K562 (cell line): ENCODE results near the gene ACOT9. TPM values are rescaled to one million over a fixed set of nuclear protein-coding genes. Genes with fewer than 3 reads are reported as not detected.
A peak's percentile ranks its signal among the peaks of the same experiment; 100 is the strongest.

Experiments used
- DIDO1 ChIP-seq: fragments of 450-650 bp; IDR thresholded peaks from 2 replicates; pipeline ENCODE4 v1.6.1; 2016; ENCODE audit warnings: low read depth, missing biosample characterization, missing genetic modification characterization
- HNRNPK ChIP-seq: fragments of 200-400 bp; formaldehyde crosslinking; IDR thresholded peaks from one replicate; pipeline ENCODE4 v1.6.1; 2018; ENCODE audit warnings: mild to moderate bottlenecking, low read depth, low read length; ENCODE audit not compliant: poor library complexity, severe bottlenecking
- KDM1A ChIP-seq, 2 experiments: fragments of 450-650 bp; IDR thresholded peaks; 2 replicates each; pipeline ENCODE4 v1.6.1; 2016; ENCODE audit warnings: mild to moderate bottlenecking in 2 of 2
- MIER1 ChIP-seq: fragments of 450-650 bp; IDR thresholded peaks from 2 replicates; pipeline ENCODE4 v1.6.1; 2016; ENCODE audit warnings: antibody characterized with exemption, mild to moderate bottlenecking, low read depth
- SNIP1 ChIP-seq: fragments of 450-650 bp; IDR thresholded peaks from 2 replicates; pipeline ENCODE4 v1.7.1; 2017; ENCODE audit warnings: low read depth, mild to moderate bottlenecking
- polyA plus RNA-seq, 8 experiments: library from polyadenylated mRNA; depleted of rRNA in 4 of 8; stranded (reverse) in 5 of 8; unstranded in 3 of 8; fragments of >200 nt; fragmentation: Nextera tagmentation in 2 of 8; fragmentation: Illumina TruSeq in 1 of 8; extraction: Ambion mirVana in 2 of 8; extraction: Trizol in 1 of 8; gene quantifications; 2 replicates each; pipeline versions ENCODE4 v1.2.1 to v1.2.3, GENCODE V29; 2011 to 2014; ENCODE audit warnings: inconsistent platforms in 1 of 8, missing spikeins in 1 of 8
- total RNA-seq, 7 experiments: library from RNA; depleted of rRNA in 6 of 7; stranded (reverse); fragments of >200 nt in 6 of 7; fragmentation: Illumina TruSeq in 2 of 7; extraction: Trizol in 2 of 7; gene quantifications; 2 replicates each; pipeline versions ENCODE4 v1.2.1 to v1.2.3, GENCODE V29; 2011 to 2021; ENCODE audit warnings: low replicate concordance in 1 of 7
- TF ChIP-seq, protein P1 (sequence below): sonication (generic); formaldehyde crosslinking; IDR thresholded peaks from 2 replicates; pipeline ENCODE4 v1.8.1; 2023; ENCODE audit warnings: missing genetic modification reagents, mild to moderate bottlenecking, borderline replicate concordance
- TF ChIP-seq, protein P2 (sequence below): fragments of 450-650 bp; conservative IDR thresholded peaks from 2 replicates; pipeline ENCODE4 v1.6.1; 2016; ENCODE audit warnings: missing genetic modification characterization, low read depth, mild to moderate bottlenecking, control low read depth, missing compliant biosample characterization
- TF ChIP-seq, protein P3 (sequence below): fragments of 450-650 bp; formaldehyde crosslinking; conservative IDR thresholded peaks from 2 replicates; pipeline ENCODE4 v1.4.0; 2022; ENCODE audit warnings: mild to moderate bottlenecking, missing genetic modification characterization
- TF ChIP-seq, protein P4 (sequence below), 2 experiments: fragments of 450-650 bp in 1 of 2; IDR thresholded peaks; 2 replicates each; pipeline ENCODE4 v1.6.1; 2011 to 2017; ENCODE audit warnings: low read depth in 2 of 2, antibody characterized with exemption in 1 of 2, borderline replicate concordance in 1 of 2, low read length in 1 of 2, mild to moderate bottlenecking in 1 of 2, mixed read lengths in 1 of 2; ENCODE audit not compliant: control insufficient read depth in 1 of 2
- TF ChIP-seq, protein P5 (sequence below), 2 experiments: fragments of 150-350 bp in 1 of 2; IDR thresholded peaks; 2 replicates each; pipeline ENCODE4 v1.6.1; 2012 to 2016; ENCODE audit warnings: low read depth in 2 of 2, low read length in 2 of 2, mild to moderate bottlenecking in 1 of 2, moderate library complexity in 1 of 2

ACOT9 gene
- total and polyA plus RNA-seq, 9 of the 15 experiments (the other 6 are each of a cell fraction or from before 2014, with no cell fraction given), result 31.2 to 80.9 (median 45.3) TPM

DNA sequence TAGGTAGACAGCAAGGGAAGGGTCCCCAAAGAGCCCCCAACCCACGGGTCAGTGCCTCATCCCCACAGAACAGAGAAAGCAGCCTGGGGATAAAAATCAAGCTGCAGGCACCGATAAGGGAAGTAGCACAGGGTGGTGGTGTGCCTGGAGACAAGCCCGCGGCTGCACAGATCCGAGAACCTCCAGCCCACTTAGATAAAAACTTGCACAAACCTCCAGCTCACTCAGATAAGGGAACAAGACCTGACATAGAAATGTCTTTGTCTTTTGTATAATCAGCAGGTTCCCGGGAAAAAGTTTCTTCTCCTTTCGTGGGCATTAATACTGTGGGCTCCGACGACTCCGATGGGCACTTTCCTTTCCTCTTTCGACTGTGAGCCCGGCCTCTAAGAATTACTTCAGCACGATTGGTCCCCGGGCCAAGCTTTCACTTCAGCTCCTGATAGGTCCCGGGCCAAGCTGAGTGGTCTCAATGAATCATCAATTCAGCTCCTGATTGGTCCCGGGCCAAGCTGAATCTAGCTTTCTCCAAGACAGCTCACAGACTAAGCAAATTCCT lies 43.4 kb downstream of the ACOT9 start (continued):
- TF ChIP-seq MIER1 (no peak), DIDO1 (no peak), HNRNPK (no peak), SNIP1 (no peak), KDM1A (IDR thresholded peaks at IDR 0.05) (peak in 1 of 2 experiments; percentile 60; a peak in 2 of 4 replicates)
- TF ChIP-seq, protein P1, sequence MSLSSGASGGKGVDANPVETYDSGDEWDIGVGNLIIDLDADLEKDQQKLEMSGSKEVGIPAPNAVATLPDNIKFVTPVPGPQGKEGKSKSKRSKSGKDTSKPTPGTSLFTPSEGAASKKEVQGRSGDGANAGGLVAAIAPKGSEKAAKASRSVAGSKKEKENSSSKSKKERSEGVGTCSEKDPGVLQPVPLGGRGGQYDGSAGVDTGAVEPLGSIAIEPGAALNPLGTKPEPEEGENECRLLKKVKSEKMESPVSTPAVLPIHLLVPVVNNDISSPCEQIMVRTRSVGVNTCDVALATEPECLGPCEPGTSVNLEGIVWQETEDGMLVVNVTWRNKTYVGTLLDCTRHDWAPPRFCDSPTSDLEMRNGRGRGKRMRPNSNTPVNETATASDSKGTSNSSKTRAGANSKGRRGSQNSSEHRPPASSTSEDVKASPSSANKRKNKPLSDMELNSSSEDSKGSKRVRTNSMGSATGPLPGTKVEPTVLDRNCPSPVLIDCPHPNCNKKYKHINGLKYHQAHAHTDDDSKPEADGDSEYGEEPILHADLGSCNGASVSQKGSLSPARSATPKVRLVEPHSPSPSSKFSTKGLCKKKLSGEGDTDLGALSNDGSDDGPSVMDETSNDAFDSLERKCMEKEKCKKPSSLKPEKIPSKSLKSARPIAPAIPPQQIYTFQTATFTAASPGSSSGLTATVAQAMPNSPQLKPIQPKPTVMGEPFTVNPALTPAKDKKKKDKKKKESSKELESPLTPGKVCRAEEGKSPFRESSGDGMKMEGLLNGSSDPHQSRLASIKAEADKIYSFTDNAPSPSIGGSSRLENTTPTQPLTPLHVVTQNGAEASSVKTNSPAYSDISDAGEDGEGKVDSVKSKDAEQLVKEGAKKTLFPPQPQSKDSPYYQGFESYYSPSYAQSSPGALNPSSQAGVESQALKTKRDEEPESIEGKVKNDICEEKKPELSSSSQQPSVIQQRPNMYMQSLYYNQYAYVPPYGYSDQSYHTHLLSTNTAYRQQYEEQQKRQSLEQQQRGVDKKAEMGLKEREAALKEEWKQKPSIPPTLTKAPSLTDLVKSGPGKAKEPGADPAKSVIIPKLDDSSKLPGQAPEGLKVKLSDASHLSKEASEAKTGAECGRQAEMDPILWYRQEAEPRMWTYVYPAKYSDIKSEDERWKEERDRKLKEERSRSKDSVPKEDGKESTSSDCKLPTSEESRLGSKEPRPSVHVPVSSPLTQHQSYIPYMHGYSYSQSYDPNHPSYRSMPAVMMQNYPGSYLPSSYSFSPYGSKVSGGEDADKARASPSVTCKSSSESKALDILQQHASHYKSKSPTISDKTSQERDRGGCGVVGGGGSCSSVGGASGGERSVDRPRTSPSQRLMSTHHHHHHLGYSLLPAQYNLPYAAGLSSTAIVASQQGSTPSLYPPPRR (CRISPR knock-in tag), result no peak
- TF ChIP-seq, protein P2, sequence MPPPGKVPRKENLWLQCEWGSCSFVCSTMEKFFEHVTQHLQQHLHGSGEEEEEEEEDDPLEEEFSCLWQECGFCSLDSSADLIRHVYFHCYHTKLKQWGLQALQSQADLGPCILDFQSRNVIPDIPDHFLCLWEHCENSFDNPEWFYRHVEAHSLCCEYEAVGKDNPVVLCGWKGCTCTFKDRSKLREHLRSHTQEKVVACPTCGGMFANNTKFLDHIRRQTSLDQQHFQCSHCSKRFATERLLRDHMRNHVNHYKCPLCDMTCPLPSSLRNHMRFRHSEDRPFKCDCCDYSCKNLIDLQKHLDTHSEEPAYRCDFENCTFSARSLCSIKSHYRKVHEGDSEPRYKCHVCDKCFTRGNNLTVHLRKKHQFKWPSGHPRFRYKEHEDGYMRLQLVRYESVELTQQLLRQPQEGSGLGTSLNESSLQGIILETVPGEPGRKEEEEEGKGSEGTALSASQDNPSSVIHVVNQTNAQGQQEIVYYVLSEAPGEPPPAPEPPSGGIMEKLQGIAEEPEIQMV, result no peak
- TF ChIP-seq, protein P3, sequence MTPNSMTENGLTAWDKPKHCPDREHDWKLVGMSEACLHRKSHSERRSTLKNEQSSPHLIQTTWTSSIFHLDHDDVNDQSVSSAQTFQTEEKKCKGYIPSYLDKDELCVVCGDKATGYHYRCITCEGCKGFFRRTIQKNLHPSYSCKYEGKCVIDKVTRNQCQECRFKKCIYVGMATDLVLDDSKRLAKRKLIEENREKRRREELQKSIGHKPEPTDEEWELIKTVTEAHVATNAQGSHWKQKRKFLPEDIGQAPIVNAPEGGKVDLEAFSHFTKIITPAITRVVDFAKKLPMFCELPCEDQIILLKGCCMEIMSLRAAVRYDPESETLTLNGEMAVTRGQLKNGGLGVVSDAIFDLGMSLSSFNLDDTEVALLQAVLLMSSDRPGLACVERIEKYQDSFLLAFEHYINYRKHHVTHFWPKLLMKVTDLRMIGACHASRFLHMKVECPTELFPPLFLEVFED, result no peak
- TF ChIP-seq, protein P4, sequence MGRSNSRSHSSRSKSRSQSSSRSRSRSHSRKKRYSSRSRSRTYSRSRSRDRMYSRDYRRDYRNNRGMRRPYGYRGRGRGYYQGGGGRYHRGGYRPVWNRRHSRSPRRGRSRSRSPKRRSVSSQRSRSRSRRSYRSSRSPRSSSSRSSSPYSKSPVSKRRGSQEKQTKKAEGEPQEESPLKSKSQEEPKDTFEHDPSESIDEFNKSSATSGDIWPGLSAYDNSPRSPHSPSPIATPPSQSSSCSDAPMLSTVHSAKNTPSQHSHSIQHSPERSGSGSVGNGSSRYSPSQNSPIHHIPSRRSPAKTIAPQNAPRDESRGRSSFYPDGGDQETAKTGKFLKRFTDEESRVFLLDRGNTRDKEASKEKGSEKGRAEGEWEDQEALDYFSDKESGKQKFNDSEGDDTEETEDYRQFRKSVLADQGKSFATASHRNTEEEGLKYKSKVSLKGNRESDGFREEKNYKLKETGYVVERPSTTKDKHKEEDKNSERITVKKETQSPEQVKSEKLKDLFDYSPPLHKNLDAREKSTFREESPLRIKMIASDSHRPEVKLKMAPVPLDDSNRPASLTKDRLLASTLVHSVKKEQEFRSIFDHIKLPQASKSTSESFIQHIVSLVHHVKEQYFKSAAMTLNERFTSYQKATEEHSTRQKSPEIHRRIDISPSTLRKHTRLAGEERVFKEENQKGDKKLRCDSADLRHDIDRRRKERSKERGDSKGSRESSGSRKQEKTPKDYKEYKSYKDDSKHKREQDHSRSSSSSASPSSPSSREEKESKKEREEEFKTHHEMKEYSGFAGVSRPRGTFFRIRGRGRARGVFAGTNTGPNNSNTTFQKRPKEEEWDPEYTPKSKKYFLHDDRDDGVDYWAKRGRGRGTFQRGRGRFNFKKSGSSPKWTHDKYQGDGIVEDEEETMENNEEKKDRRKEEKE (IDR thresholded peaks at IDR 0.05; ENCODE audit: borderline replicate concordance in 1 of 2, control insufficient read depth in 1 of 2, low read depth in 2 of 2, low read length in 1 of 2), result no peak
- TF ChIP-seq, protein P5, sequence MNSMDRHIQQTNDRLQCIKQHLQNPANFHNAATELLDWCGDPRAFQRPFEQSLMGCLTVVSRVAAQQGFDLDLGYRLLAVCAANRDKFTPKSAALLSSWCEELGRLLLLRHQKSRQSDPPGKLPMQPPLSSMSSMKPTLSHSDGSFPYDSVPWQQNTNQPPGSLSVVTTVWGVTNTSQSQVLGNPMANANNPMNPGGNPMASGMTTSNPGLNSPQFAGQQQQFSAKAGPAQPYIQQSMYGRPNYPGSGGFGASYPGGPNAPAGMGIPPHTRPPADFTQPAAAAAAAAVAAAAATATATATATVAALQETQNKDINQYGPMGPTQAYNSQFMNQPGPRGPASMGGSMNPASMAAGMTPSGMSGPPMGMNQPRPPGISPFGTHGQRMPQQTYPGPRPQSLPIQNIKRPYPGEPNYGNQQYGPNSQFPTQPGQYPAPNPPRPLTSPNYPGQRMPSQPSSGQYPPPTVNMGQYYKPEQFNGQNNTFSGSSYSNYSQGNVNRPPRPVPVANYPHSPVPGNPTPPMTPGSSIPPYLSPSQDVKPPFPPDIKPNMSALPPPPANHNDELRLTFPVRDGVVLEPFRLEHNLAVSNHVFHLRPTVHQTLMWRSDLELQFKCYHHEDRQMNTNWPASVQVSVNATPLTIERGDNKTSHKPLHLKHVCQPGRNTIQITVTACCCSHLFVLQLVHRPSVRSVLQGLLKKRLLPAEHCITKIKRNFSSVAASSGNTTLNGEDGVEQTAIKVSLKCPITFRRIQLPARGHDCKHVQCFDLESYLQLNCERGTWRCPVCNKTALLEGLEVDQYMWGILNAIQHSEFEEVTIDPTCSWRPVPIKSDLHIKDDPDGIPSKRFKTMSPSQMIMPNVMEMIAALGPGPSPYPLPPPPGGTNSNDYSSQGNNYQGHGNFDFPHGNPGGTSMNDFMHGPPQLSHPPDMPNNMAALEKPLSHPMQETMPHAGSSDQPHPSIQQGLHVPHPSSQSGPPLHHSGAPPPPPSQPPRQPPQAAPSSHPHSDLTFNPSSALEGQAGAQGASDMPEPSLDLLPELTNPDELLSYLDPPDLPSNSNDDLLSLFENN (IDR thresholded peaks at IDR 0.05; ENCODE audit: low read depth in 2 of 2, low read length in 2 of 2), result peak in 1 of 2 experiments; percentile 39; a peak in 1 of 4 replicates
